HepG2 (cell line): ENCODE results near the gene GRHPR. TPM values are rescaled to one million over a fixed set of nuclear protein-coding genes. Genes with fewer than 3 reads are reported as not detected.

Experiments used
- CHCHD3 ChIP-seq: sonication (generic); formaldehyde crosslinking; IDR thresholded peaks from 2 replicates; pipeline ENCODE4 v1.8.0; 2022; ENCODE audit warnings: mild to moderate bottlenecking, missing genetic modification reagents, moderate library complexity
- ESRRA ChIP-seq: sonication (generic); formaldehyde crosslinking; IDR thresholded peaks from 2 replicates; pipeline ENCODE4 v1.5.1; 2020; ENCODE audit warnings: mild to moderate bottlenecking, low read depth, missing genetic modification reagents
- HBP1 ChIP-seq: IDR thresholded peaks from 2 replicates; pipeline ENCODE4 v1.6.1; 2016; ENCODE audit warnings: low read depth, control low read depth
- KLF9 ChIP-seq: IDR thresholded peaks from 2 replicates; pipeline ENCODE4 v1.6.1; 2016; ENCODE audit warnings: low read depth
- MTA1 ChIP-seq: sonication (generic); formaldehyde crosslinking; IDR thresholded peaks from 2 replicates; pipeline ENCODE4 v1.4.0; 2020; ENCODE audit warnings: missing genetic modification reagents, mild to moderate bottlenecking, borderline replicate concordance
- NFKB2 ChIP-seq: sonication (generic); formaldehyde crosslinking; IDR thresholded peaks from 2 replicates; pipeline ENCODE4 v1.4.0; 2020; ENCODE audit warnings: missing genetic modification reagents, borderline replicate concordance
- PAF1 ChIP-seq: IDR thresholded peaks from 2 replicates; pipeline ENCODE4 v1.6.1; 2016; ENCODE audit warnings: missing genetic modification reagents, missing compliant biosample characterization
- PTBP1 ChIP-seq: fragments of 200-400 bp; formaldehyde crosslinking; IDR thresholded peaks from 2 replicates; pipeline ENCODE4 v1.6.1; 2018; ENCODE audit warnings: low read length, low read depth; ENCODE audit not compliant: poor library complexity, severe bottlenecking
- SNAI1 ChIP-seq: sonication (generic); formaldehyde crosslinking; IDR thresholded peaks from 2 replicates; pipeline ENCODE4 v1.5.0; 2020; ENCODE audit warnings: mild to moderate bottlenecking, missing genetic modification reagents, borderline replicate concordance
- TBX2 ChIP-seq: sonication (generic); formaldehyde crosslinking; IDR thresholded peaks from 2 replicates; pipeline ENCODE4 v1.5.0; 2020; ENCODE audit warnings: missing genetic modification reagents, mild to moderate bottlenecking, borderline replicate concordance
- TSC22D2 ChIP-seq: sonication (generic); formaldehyde crosslinking; IDR thresholded peaks from 2 replicates; pipeline ENCODE4 v1.5.1; 2020; ENCODE audit warnings: missing genetic modification reagents, mild to moderate bottlenecking, borderline replicate concordance
- U2AF2 ChIP-seq: fragments of 200-400 bp; formaldehyde crosslinking; IDR thresholded peaks from 2 replicates; pipeline ENCODE4 v1.6.1; 2017; ENCODE audit warnings: low read depth, mild to moderate bottlenecking, low read length
- ZNF280B ChIP-seq: sonication (generic); formaldehyde crosslinking; IDR thresholded peaks from 2 replicates; pipeline ENCODE4 v1.5.0; 2020; ENCODE audit warnings: missing genetic modification reagents, mild to moderate bottlenecking, borderline replicate concordance
- ZNF484 ChIP-seq: sonication (generic); formaldehyde crosslinking; IDR thresholded peaks from 2 replicates; pipeline ENCODE4 v1.5.1; 2020; ENCODE audit warnings: mild to moderate bottlenecking, low read depth, missing genetic modification reagents, borderline replicate concordance
- ZNF639 ChIP-seq: conservative IDR thresholded peaks from 2 replicates; pipeline ENCODE4 v1.6.1; 2018; ENCODE audit warnings: missing genetic modification reagents
- ZNF672 ChIP-seq: sonication (generic); formaldehyde crosslinking; IDR thresholded peaks from 2 replicates; pipeline ENCODE4 v1.8.1; 2022; ENCODE audit warnings: missing genetic modification reagents
- ZNF724P ChIP-seq: sonication (generic); formaldehyde crosslinking; IDR thresholded peaks from 2 replicates; pipeline ENCODE4 v1.8.0; 2022; ENCODE audit warnings: missing genetic modification reagents, borderline replicate concordance
- ZNF790 ChIP-seq: sonication (generic); formaldehyde crosslinking; IDR thresholded peaks from 2 replicates; pipeline ENCODE4 v1.8.0; 2022; ENCODE audit warnings: missing genetic modification reagents, mild to moderate bottlenecking, borderline replicate concordance
- polyA plus RNA-seq, 8 experiments: library from polyadenylated mRNA; depleted of rRNA in 3 of 8; stranded (reverse) in 7 of 8; unstranded in 1 of 8; fragments of >200 nt; fragmentation: Illumina TruSeq in 4 of 8; extraction: Trizol in 4 of 8; gene quantifications; 2 replicates each; pipeline versions ENCODE4 v1.2.1 to v1.2.3, GENCODE V29; 2011 to 2016; ENCODE audit warnings: low read depth in 4 of 8, missing spikeins in 1 of 8, mixed read lengths in 1 of 8; ENCODE audit not compliant: insufficient read depth in 1 of 8
- total RNA-seq, 5 experiments: library from RNA; depleted of rRNA; stranded (reverse); fragments of >200 nt; fragmentation: Illumina TruSeq; extraction: Trizol; gene quantifications; 2 replicates each; pipeline ENCODE4 v1.2.3, GENCODE V29; 2016; ENCODE audit warnings: low read depth in 1 of 5

GRHPR gene
- total and polyA plus RNA-seq, 2 of the 13 experiments (the other 11 are each of a cell fraction or from before 2014, with no cell fraction given), result 113 to 115 TPM

GRCh38 chr9:37415011-37415719, 7.3 kb upstream of the GRHPR start (continued):
- TF ChIP-seq PTBP1, result no peak
- TF ChIP-seq PAF1 (CRISPR knock-in tag), result no peak
- no peak for TF ChIP-seq ZNF484 (CRISPR knock-in tag)
- no peak for TF ChIP-seq SNAI1 (CRISPR knock-in tag)
- TF ChIP-seq TBX2 (CRISPR knock-in tag), result no peak
- no peak for TF ChIP-seq TSC22D2 (CRISPR knock-in tag)
- TF ChIP-seq ZNF672 (CRISPR knock-in tag), result no peak
- TF ChIP-seq U2AF2, result no peak
- no peak for TF ChIP-seq ZNF280B
- TF ChIP-seq ESRRA (CRISPR knock-in tag), result no peak; the same call in 1 of the 2 replicates
- no peak for TF ChIP-seq KLF9 (CRISPR knock-in tag)
- no peak for TF ChIP-seq ZNF639
- no peak for TF ChIP-seq HBP1 (CRISPR knock-in tag)
- TF ChIP-seq ZNF724P (CRISPR knock-in tag), result no peak
- no peak for TF ChIP-seq CHCHD3
- TF ChIP-seq MTA1 (CRISPR knock-in tag), result no peak
- TF ChIP-seq ZNF790, result no peak
- TF ChIP-seq NFKB2 (CRISPR knock-in tag), result no peak
